PC-9 (cell line): ENCODE results near the gene CKAP5.

ENCODE experiments used
- CTCF ChIP-seq: fragments of 200-600 bp; sonication (generic); conservative IDR thresholded peaks from 2 replicates; pipeline ENCODE4 v1.6.1; 2017; ENCODE audit warnings: mixed run types, antibody characterized with exemption, mild to moderate bottlenecking, moderate library complexity
- EZH2 ChIP-seq: fragments of 200-600 bp; sonication (generic); IDR thresholded peaks from 2 replicates; pipeline ENCODE4 v1.8.0; 2017; ENCODE audit warnings: antibody characterized with exemption, low read depth

GRCh38 chr11:46718155-46719019, 127.7 kb downstream of the CKAP5 start:
- TF ChIP-seq CTCF (no peak), EZH2 (no peak)
